22Rv1 (cell line): ENCODE measurements around the gene TXNDC11.

Experiments
- H3K27ac ChIP-seq: fragments of 450-650 bp; 2 replicates; pipeline ENCODE4 v1.5.1; 2017
- CTCF ChIP-seq: fragments of 450-650 bp; IDR thresholded peaks from 2 replicates; pipeline ENCODE4 v1.5.1; 2017; ENCODE audit warnings: mild to moderate bottlenecking
- ZFX ChIP-seq: fragments of 450-650 bp; IDR thresholded peaks from 2 replicates; pipeline ENCODE4 v1.6.1; 2017; ENCODE audit warnings: antibody characterized with exemption, borderline replicate concordance

The TXNDC11 gene

GRCh38 chr16:11630046-11630767, 112.5 kb downstream of the TXNDC11 start:
- no peak overlapping the region for H3K27ac ChIP-seq
- no peak for TF ChIP-seq CTCF
- no peak for TF ChIP-seq ZFX
